ENCODE results near the gene RPS21. TPM values are rescaled to one million over a fixed set of nuclear protein-coding genes. Genes with fewer than 3 reads are reported as not detected.

The RPS21 gene
- polyA plus RNA-seq, 1 of the 3 experiments (the other 2 are of a cell fraction): 16,625 TPM

GRCh38 chr20:62359043-62359490 lies 27.8 kb upstream of the RPS21 start:
- H4K20me1 ChIP-seq (ENCODE audit: insufficient read depth): peaks cover 21% of the 10 kb centered on the region; the same call in 1 of the 2 replicates
- no peaks in the 10 kb centered on the region for H3K9me2 ChIP-seq
- WGBS (ENCODE audit: low lambda C conversion rate): 81% methylated on average over 8 of the region's 16 CpGs
- H3K4me1 ChIP-seq (ENCODE audit: control insufficient read depth in 1 of 2, insufficient read depth in 2 of 2, low read depth in 1 of 2, low read length in 1 of 2): peaks cover 29 to 84% of the 10 kb centered on the region in 2 experiments; a peak in 3 of 4 replicates
- H3K27ac ChIP-seq (ENCODE audit: low read depth in 2 of 2, low read length in 1 of 2): peak overlapping the region in 1 of 2 experiments; percentile 92; a peak in 2 of 4 replicates
- ChIA-PET CTCF (interaction anchor here (5.5 kb wide), 1 partner anchor 24 kb away, joined by 43 read pairs; no protein-coding TSS in a partner anchor), POLR2A (no interaction called here)
- TF ChIP-seq IRF3 (IDR thresholded peaks at IDR 0.05; ENCODE audit: low read depth, low read length) (no peak), REST (IDR thresholded peaks at IDR 0.05; ENCODE audit: low read depth, low read length) (no peak), ELF1 (IDR thresholded peaks at IDR 0.05) (no peak), CHD2 (IDR thresholded peaks at IDR 0.05; ENCODE audit: low read length, partially characterized antibody) (no peak), ZBTB33 (IDR thresholded peaks at IDR 0.05; ENCODE audit: borderline replicate concordance, low read depth) (no peak), TEAD4 (IDR thresholded peaks at IDR 0.05; ENCODE audit: borderline replicate concordance, insufficient read depth) (no peak), USF1 (IDR thresholded peaks at IDR 0.05; ENCODE audit: borderline replicate concordance, low read depth) (no peak), RCOR1 (IDR thresholded peaks at IDR 0.05; ENCODE audit: low read length) (no peak), JUND (IDR thresholded peaks at IDR 0.05) (no peak), CTCF (IDR thresholded peaks at IDR 0.05) (no peak), MXI1 (IDR thresholded peaks at IDR 0.05; ENCODE audit: low read depth, low read length) (no peak)
- no peak for DNase-seq
- H3K36me3 ChIP-seq (replicated peaks in 1 of 2; ENCODE audit: control insufficient read depth in 1 of 2, insufficient read depth in 2 of 2, low read length in 1 of 2): peaks cover 0 to 7% of the 10 kb centered on the region in 2 experiments
- no peak overlapping the region for H3K4me3 ChIP-seq (ENCODE audit: low read depth in 2 of 2, low read length in 1 of 2)
- H3K9me3 ChIP-seq: no peaks in the 10 kb centered on the region
- no peak overlapping the region for H2AFZ ChIP-seq (ENCODE audit: low read depth)
- no peak overlapping the region for H3K9ac ChIP-seq
- no peak overlapping the region for H3K4me2 ChIP-seq
- peaks cover 3% of the 10 kb centered on the region for H3F3A ChIP-seq (replicated peaks; ENCODE audit: insufficient read depth)
- H3K79me2 ChIP-seq (ENCODE audit: insufficient read depth): peaks cover 23% of the 10 kb centered on the region
- H3K27me3 ChIP-seq (ENCODE audit: insufficient read depth): no peaks in the 10 kb centered on the region
